GF-D8 (cell line): Measurements from ENCODE around the gene CPE.

ENCODE experiments used
- DNase-seq: peaks from one replicate; lab custom pipeline; 2025; lab: John Stamatoyannopoulos, UW

CPE gene

GRCh38 chr4:165364452-165365080, 14.2 kb upstream of the CPE start:
- no peak for DNase-seq

- DNase-seq, result no peak
Observed at GRCh38 chr4:165367040-165367439, 11.8 kb upstream of the CPE start.

- DNase-seq, result no peak
Observed at GRCh38 chr4:165368114-165368513, 10.7 kb upstream of the CPE start.

- no peak for DNase-seq
Observed at GRCh38 chr4:165368567-165368966, 10.2 kb upstream of the CPE start.

- DNase-seq, result no peak
Observed at GRCh38 chr4:165369522-165369921, 9.3 kb upstream of the CPE start.

GRCh38 chr4:165370530-165370929, 8.3 kb upstream of the CPE start:
- no peak for DNase-seq

- DNase-seq, result no peak
Observed at GRCh38 chr4:165375465-165375864, 3.3 kb upstream of the CPE start.

- no peak for DNase-seq
Observed at GRCh38 chr4:165378398-165378744, 437 bp upstream of the CPE start.

GRCh38 chr4:165379678-165380064, 863 bp downstream of the CPE start:
- no peak for DNase-seq

- no peak for DNase-seq
Observed at GRCh38 chr4:165380805-165381204, 2.0 kb downstream of the CPE start.

GRCh38 chr4:165381821-165382373, 3.1 kb downstream of the CPE start:
- DNase-seq, result no peak

GRCh38 chr4:165382640-165383039, 3.8 kb downstream of the CPE start:
- no peak for DNase-seq

- no peak for DNase-seq
Observed at GRCh38 chr4:165383591-165384073, 4.8 kb downstream of the CPE start.

GRCh38 chr4:165384186-165384585, 5.4 kb downstream of the CPE start:
- no peak for DNase-seq

GRCh38 chr4:165384598-165384997, 5.8 kb downstream of the CPE start:
- DNase-seq, result no peak

- no peak for DNase-seq
Observed at GRCh38 chr4:165385126-165385525, 6.3 kb downstream of the CPE start.

GRCh38 chr4:165386328-165386727, 7.5 kb downstream of the CPE start:
- no peak for DNase-seq

- DNase-seq, result no peak
Observed at GRCh38 chr4:165388756-165389155, 9.9 kb downstream of the CPE start.

GRCh38 chr4:165393051-165393450, 14.2 kb downstream of the CPE start:
- no peak for DNase-seq

- DNase-seq, result no peak
Observed at GRCh38 chr4:165393704-165394103, 14.9 kb downstream of the CPE start.

GRCh38 chr4:165394275-165394674, 15.5 kb downstream of the CPE start:
- DNase-seq, result no peak

- no peak for DNase-seq
Observed at GRCh38 chr4:165398570-165398969, 19.8 kb downstream of the CPE start.

- DNase-seq, result no peak
Observed at GRCh38 chr4:165402375-165402774, 23.6 kb downstream of the CPE start.

- DNase-seq, result no peak
Observed at GRCh38 chr4:165403048-165403447, 24.2 kb downstream of the CPE start.
